ENCODE data around the gene PPP1R12A.
"Not testable (repeated sequence)": the region's sequence is repeated elsewhere in the genome, so short reads cannot be mapped to it uniquely, and the experiment has no call there.

PPP1R12A gene

DNA sequence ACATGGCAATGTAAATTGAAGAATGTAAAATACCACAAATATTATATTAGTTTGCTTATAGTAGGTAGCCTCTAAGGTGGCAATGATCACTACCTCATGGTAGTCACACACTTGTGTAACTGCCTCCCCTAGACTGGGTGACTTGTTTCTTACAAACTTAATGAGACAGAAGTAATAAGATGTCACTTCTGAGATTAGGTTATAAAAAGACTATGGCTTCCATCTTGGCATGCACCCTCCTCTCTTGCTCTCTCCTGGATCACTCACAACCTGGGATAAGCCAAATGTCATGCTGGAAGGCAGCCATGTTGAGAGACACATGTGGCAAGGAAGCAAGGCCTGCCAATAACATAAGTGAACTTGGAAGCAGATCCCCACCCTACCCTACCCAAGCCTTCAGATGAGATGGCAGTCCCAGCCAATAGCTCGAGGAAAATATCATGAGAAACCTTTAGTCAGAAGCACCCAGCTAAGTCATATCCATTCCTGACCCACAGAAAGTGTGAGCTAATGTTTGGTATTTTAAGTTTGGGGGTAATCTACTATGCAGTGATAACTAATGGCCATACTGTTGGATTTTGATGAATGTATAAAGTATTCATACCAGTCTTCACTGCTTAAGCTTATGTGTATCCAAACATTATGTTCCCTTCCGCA is 43.3 kb downstream of the PPP1R12A start:
- no peak for DNase-seq (ENCODE audit: low read depth)

DNA sequence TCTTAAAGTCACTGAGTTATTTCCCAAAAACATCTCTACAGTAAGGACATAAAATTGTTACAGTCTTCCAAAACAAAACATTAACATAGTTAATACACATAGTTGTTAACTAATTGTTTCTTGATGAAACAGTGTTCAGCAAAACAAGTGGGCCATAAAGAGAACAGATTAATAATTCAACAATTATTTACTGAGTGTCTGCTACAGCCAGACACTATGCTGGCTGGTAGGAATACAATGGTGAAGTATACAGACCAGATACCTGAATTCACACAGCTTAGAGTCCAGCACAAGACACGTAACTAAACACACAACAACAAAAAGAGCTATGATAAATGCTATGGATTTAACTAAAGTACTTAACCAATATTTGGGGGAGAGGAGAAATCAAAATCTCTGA is 47.0 kb downstream of the PPP1R12A start:
- no peak for DNase-seq (ENCODE audit: low read depth)

DNA sequence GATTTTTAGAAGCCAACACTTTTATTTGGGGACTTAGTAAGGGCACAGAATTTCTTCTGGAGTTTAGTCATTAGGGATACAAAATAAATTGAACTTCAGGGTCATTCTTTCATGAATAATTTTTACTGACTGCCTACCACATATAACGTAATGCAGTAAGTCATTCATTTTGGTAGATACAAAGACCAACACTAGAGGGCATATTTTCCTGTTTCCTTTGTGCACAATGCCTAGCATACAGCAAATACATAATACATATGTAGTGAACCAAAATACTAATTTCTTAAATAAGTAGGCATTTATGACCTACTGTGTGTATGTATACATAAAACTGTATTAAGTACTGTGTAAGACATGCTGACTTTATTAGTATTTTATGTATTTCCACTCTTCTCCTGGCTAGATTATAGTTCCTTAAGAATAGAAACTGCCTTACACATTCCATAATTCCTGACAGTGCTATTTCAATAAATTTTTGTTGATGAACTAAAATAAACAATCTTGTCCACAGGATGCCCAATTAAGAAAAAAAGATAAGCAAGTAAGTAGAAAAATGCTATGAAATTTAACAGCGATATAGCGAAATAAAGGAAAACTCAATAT is 47.9 kb downstream of the PPP1R12A start:
- no peak for DNase-seq (ENCODE audit: low read depth)

DNA sequence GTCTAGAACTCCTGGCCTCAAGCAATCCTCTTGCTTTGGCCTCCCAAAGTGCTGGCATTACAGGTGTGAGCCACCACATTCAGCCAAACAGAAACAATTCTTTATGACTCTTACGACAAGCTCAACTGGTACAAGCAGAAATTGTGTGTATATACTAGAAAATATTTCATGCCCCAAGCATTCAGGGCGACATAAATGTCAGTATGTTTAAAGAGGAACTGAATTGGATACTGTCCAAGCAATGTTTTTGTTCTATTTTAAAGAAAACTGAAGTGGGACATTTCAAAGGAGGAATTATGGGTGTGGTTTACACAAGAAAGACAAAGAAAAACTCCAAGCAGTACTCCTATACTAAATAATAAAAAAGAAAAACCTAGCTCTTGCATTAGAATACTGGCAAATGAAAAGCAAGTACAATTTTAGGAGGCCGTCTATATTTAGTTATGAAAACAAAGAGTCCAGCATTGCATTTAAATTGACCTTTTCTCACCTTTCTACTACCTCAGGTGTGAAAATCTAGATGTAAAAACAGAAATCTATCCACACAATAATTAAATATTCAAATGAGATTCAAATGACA is 48.9 kb downstream of the PPP1R12A start:
- DNase-seq (ENCODE audit: low read depth), result no peak

DNA sequence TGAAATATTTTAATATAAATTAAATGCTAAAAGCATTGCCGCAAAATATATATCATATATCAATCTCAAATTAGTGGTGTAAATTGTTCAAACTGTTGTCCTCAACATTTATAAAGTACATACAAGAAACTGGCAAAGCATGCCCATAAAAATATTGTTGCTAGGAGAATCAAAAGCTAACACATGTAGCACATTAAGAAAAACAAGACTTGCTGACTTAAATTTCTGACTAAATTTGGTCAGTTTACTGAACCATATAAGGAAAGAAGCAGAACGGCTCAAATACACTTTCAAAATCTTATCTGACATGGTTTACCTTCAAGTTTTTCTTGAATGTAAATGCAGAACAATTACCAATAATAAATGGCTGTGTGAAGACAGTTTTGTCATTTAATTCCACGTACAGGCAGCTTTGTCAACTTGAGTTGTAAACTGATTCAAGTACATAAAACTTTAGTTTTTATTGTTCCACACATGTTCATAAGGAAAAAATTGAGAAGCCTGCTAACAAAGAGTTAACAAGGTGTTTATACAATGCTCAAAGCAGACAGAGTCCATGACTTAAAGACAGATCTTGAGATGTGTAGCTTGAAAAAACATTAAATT is 50.4 kb downstream of the PPP1R12A start:
- no peak for DNase-seq (ENCODE audit: low read depth)

DNA sequence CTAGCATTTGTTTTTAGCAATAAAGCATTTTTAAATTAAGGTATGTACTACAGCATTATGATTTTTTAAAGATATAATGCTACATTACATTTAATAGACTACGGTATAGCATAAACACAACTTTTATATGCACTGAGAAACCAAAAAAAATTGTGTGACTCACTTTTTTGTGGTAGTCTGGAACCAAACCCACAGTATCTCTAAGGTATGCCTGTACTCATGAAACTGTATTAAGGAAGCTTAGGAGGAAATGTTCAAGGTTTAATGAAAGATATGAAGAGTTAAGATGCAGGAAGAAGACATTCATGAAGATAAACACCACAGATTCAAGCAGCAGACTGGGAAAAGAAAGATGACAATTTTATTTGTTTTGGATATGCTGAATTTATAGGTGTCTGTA is 51.7 kb downstream of the PPP1R12A start:
- DNase-seq (ENCODE audit: low read depth), result no peak

DNA sequence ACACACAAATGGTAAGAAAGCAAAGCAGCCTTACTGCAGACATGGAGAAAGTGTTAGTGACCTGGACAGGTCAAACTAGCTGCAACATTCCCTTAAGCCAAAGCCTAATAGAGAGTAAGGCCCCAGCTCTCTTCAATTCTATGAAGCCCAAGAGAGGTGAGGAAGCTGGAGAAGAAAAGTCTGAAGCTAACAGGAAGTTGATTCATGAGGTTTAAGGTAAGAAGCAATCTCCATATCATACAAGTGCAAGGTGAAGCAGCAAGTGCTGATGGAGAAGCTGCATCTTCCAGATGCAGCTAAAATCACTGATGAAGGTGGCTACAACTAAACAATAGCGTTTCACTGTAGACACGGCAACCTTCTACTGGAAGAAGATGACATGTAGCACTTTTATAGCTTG is 53.5 kb downstream of the PPP1R12A start:
- no peak for DNase-seq (ENCODE audit: low read depth)

DNA sequence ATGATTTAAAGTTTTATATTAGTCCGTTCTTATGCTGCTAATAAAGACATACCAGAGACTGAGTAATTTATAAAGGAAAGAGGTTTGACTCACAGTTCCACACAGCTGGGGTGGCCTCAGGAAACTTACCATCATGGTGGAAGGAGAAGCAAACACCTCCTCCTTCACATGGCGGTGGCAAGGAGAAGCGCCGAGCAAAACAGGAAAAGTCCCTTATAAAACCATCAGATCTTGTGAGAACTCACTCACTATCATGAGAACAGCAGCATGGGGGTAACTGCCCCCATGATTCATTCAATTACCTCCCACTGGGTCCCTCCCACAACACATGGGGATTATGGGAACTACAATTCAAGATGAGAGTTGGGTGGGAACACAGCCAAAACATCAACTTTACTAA is 56.4 kb downstream of the PPP1R12A start:
- DNase-seq (ENCODE audit: low read depth), result not testable (repeated sequence)

DNA sequence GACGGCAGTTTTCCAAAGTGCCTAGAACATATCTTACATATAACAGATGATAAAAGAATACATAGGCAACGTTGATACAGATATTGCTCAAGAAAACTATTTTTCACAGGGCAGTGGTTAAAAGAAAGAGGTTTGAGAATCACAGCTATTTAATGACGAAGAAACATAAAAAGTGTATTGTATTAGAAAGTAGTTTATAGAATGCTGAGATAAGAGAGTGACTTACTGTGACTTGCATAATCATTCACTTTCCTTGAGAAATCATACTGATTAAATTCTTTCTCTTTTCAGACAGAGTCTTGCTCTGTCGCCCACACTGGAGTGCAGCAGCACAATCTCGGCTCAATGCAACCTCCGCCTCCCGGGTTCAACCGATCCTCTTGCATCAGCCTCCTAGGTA is 57.7 kb downstream of the PPP1R12A start:
- DNase-seq (ENCODE audit: low read depth), result no peak

DNA sequence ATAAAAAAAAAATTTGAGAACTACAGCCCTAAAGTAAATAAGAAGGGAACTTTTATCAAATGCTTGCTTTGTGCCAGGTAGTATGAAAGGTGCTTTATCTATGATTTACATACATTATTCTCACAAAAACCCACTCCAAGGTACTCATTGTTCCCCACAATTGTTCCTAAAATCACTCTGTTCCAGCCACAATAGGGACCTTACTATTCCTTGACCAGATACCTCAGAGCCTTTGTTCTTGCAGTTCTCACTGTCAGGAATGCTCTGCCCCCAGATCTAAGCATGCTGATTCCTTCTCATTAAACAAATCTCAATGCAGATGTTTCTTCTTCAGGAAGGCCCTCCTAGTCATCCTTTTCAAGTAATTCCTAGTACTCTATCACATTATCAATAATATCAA is 60.2 kb downstream of the PPP1R12A start:
- no peak for DNase-seq (ENCODE audit: low read depth)

DNA sequence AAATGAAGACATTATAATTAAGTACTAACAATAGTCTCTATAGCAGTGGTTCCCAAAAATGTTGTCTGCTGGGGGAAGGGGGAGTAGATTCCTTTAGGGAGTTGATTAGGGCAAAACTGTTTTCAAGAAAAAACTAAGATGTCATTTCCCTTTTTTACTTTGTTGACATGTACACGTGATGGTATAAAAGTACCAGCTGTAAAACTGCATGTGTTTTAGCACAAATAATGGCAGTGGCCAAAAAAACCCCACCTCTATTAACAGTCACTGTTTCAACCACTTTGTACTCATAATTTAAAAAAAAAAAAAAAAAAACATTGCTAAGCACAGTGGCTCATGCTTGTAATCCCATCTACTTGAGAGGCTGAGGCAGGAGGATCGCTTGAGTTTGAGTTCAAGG is 61.7 kb downstream of the PPP1R12A start:
- no peak for DNase-seq (ENCODE audit: low read depth)

DNA sequence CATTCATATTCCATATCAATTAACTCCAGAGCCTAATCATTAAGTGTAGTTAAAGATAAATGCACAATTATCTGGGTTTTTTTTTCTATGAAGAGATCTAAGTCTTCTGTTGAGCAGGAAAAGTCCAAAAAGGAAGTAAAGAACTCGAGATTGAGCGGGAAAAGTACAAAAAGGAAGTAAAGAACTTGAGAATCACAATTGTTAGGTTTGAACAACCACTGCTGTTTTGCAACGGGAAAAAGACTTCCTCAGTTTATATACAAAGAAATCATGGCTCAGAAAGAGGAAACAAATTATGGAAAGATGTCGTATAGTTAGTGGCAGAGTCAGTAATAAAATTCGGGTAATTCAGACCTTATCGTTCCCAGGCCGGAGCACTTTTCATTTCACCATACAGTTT is 63.3 kb downstream of the PPP1R12A start:
- no peak for DNase-seq (ENCODE audit: low read depth)

DNA sequence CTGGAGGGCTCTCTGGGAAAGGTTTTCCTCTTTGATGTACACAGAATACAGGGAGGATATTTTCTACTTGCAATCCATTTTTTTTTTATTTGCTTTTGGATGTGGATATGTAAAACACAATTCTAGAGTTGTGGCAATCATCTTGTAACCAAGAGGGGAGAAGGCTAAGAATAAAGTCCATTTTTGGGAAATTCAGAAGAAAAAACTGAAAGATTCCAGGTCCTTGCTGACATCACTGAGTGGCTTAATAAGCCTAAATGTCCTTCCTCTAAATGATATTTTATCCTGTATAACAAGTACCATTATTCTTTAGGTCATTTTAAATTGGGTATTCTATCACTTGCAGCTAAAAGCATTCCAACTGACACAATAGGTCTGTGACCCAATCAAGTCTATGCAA is 64.0 kb downstream of the PPP1R12A start:
- DNase-seq (ENCODE audit: low read depth), result no peak

DNA sequence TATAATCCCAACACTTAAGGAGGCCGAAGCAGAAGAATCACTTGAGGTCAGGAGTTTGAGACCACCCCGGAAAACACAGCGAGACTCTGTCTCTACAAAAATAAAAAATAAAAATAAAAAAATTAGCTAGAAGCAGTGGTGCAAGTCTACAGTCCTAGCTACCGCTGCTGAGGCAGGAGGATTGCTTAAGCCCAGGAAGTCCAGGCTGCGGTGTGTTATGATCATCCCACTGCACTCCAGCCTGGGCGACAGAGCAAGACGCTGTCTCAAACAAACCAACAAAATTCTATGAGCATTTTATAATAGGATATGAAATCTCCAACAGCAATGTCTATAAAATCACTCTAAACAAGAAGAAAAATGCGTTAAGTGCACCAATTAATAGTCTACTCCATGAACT is 75.3 kb downstream of the PPP1R12A start:
- no peak for DNase-seq (ENCODE audit: low read depth)

DNA sequence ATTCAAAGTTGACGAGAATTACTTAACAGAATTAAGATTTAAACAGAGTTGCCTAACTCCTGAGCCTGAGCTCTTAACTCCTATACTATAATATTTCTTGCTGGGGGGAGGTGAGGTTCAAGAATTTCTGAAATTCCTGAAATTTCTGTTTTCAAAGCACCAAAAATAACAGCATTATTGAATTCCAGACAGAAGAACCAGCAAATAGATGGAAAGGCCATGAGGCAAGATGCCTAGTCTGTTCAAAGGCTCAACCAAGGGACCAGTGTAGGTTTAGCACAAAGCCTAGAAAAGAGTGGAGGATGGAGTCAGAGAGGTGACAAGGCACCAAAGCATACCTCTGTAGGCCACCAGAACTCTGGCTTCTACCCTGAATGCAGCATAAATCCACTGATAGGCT is 76.4 kb downstream of the PPP1R12A start:
- no peak for DNase-seq (ENCODE audit: low read depth)

DNA sequence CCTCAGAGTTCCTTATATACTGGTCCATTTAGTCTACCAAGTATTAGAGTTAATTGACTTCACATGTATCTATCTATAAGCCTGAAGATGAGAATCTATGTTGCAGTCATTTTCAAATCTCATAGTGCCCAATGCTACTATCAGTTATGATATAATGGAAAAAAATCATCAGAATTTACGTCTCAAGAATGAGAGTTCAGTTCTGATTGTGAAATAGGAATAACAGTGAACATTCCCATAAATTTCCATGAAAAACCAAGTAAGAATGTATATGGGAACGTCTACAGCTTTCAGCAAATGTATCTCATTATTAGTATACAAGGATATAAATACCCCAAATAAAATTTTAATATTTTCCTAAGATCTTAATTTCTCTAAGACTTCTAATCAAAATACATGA is 77.2 kb downstream of the PPP1R12A start:
- DNase-seq (ENCODE audit: low read depth), result no peak

DNA sequence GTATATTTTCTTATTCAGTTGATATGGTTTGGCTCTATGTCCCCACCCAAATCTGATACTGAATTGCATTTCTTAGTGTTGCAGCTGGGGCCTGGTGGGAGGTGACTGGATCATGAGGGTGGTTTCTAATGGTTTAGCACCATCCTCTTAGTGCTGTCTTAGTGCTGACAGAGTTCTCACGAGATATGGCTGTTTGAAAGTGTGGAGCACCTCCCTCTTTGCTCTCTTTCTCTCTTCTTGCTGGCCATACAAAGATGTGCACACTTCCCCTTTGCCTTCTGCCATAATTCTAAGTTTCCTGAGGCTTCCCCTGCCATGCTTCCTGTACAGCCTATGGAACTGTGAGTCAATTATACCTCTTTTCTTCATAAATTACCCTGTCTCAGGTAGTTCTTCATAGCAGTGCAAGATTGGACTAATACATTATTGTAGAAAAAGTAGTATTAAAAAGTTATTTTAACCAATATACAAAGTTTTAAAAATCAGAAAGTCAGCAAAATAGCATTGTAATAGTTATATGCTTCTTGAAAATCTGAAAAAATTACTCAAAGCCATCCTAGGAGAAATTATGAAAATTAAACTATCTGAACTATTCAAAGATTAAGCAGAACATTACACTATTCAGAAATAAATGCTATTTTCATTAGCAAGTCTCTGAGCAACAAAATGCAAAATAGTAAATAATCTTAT is 84.1 kb downstream of the PPP1R12A start:
- DNase-seq (ENCODE audit: low read depth), result no peak

DNA sequence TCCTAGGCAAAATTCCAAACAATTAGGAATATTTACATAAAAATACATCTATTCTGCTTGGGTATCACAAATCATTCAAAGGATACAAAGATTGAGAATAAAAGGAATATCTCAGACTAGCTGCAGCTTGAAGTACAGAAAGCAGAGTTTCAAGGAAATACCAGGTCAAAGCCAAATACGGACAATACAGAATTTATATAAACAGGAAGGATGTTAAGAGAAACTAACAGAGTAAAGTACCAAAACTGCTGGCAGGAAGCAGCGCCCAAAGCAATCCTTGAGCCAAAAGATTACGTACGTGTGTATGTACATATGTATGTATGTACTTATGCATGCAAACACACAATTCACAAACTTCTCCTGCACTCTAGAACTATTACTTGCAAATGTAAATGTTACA is 86.6 kb downstream of the PPP1R12A start:
- no peak for DNase-seq (ENCODE audit: low read depth)

DNA sequence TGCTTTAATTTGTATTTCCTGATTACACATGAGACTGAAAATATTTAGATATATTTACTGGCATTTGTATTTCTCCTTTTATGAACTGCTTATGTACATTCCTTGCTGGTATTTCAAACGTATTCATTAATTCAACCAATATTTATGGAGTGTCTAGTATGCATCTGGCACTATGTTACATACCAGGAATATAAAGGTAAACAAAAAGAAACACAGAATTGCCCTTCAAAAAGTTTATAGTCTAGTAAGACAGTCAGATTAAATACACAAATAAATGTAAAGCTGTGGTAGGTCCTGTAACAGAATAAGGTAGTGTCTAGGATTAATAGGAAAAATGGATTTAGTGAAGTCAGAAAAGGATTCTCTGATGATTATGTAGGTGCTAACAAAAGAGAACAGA is 87.5 kb downstream of the PPP1R12A start:
- DNase-seq (ENCODE audit: low read depth), result no peak

DNA sequence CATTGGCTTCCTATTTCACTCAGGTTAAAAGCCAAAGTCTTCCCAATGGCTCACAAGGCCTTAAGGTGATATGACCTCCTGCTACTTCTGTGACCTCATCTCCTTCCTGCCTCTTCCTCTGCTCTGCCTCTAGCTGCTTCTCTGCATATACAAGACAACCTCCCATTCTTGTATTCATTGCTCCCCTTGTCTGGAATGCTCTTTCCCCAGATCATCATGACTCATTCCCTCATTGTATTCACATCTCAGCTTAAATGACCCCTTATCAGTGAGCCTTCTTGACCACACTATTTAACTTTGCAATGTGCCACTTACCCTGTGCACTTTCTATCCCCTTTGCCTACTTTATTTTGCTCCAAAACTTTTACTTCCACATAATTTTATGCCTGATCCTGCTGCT is 90.2 kb downstream of the PPP1R12A start:
- no peak for DNase-seq (ENCODE audit: low read depth)

DNA sequence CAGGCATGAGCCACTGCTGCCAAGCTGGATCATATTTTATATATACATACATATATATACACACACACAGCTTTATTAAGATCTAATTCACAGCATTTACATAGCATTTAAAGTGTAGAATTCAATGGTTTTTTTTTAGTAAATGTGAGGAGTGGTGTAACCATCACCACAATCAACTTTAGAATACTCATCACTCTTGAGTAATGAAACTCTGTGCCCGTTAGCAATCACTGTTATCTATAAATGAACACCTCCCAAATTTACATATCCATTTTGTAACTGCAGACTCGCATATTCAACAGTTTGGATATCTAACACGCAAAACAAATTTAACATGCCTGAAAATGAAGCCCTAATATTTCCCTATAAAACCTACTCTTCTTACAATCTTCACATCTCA is 90.9 kb downstream of the PPP1R12A start:
- DNase-seq (ENCODE audit: low read depth), result no peak

DNA sequence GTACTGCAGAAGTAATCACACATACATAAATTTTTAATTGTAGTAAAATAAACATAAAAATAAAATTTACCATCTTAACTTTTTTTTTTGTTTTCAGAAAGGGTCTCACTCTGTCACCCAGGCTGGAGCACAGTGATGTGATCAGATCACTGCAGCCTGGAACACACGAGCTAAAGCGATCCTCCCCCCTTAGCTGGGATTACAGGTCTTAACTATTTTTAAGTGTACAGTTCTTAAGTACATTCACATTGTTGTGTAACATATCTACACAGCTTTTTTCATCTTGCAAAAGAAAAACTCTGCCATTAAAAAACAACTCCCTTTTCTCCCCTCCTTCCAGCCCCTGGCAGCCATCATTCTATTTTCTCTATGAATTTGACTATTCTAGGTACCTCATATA is 92.3 kb downstream of the PPP1R12A start:
- no peak for DNase-seq (ENCODE audit: low read depth)

DNA sequence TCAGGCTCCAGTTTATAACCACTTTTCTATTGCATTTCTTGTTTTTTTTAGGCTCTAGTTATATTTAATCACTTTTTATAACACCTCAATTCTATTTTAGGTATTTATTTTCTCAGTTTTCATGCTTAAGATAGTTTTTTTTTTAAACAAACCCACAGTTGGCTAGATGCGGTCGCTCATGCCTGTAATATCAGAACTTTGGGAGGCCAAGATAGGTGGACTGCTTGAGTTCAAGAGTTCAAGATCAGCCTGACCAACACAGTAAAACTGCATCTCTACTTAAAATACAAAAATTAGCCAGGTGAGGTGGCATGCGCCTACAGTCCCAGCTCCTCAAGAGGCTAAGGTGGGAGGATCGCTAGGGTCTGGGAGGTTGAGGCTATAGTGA is 93.0 kb downstream of the PPP1R12A start:
- DNase-seq (ENCODE audit: low read depth), result no peak
